ENCODE data around the gene DBX1. TPM values are rescaled to one million over a fixed set of nuclear protein-coding genes. Genes with fewer than 3 reads are reported as not detected.

DBX1 gene
- total and polyA plus RNA-seq, 10 of the 15 experiments (the other 5 are each of a cell fraction or from before 2014, with no cell fraction given) = not detected

DNA sequence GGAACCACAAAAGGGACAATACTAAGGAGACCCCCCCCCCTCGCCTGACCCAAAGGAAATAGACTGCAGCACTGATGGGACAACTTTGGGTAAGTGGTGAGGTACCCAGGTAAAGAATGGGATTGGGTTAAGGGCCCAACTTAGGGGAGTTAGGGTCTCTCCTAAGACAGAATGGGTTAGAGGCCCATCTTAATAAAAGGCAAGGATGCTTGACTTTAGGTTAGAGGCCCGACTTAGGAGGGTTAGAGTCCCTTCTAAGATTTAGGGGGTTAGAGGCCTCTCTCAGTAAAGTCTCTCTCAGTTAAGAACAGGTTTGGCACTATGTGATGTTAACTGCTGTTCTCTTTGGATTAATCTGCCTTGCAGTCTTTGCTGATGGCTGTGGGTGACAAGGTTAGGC is 41.0 kb upstream of the DBX1 start:
- ATAC-seq (no peak), FAIRE-seq (no peak), DNase-seq (ENCODE audit: low read depth, low spot score) (no peak)
- H3K4me1 ChIP-seq (ENCODE audit: control insufficient read depth, insufficient read depth, low read length) = no peaks in the 10 kb centered on the region; the same call in 1 of the 2 replicates
- no peak overlapping the region for H3K9ac ChIP-seq (ENCODE audit: control insufficient read depth, insufficient read depth, low read length)
- ChIA-PET CTCF (no interaction called here), SMC1A (ENCODE audit: uncharacterized antibody, unreplicated experiment) (no interaction called here), POLR2A (no interaction called here), RAD21 (ENCODE audit: unreplicated experiment) (no interaction called here)
- TF ChIP-seq RFX5 (IDR thresholded peaks at IDR 0.05; ENCODE audit: low read depth, low read length) (no peak), HDGF (IDR thresholded peaks at IDR 0.05) (no peak), NRF1 (conservative IDR thresholded peaks at IDR 0.05; ENCODE audit: low read depth, low read length) (no peak), TARDBP (IDR thresholded peaks at IDR 0.05; ENCODE audit: borderline replicate concordance) (no peak), ZSCAN29 (IDR thresholded peaks at IDR 0.05) (no peak), ATF7 (IDR thresholded peaks at IDR 0.05; ENCODE audit: low read depth) (no peak), MTA3 (IDR thresholded peaks at IDR 0.05; ENCODE audit: borderline replicate concordance, low read length) (no peak), PAX8 (IDR thresholded peaks at IDR 0.05) (no peak), BRCA1 (IDR thresholded peaks at IDR 0.05; ENCODE audit: low read depth, low read length) (no peak), CREM (IDR thresholded peaks at IDR 0.05; ENCODE audit: low read depth) (no peak), SIN3A (IDR thresholded peaks at IDR 0.05; ENCODE audit: low read depth, low read length) (no peak), SREBF1 (IDR thresholded peaks at IDR 0.05; ENCODE audit: low read length) (no peak), TAF1 (IDR thresholded peaks at IDR 0.05; ENCODE audit: borderline replicate concordance, low read depth, low read length) (no peak)
- TF ChIP-seq, protein P1, sequence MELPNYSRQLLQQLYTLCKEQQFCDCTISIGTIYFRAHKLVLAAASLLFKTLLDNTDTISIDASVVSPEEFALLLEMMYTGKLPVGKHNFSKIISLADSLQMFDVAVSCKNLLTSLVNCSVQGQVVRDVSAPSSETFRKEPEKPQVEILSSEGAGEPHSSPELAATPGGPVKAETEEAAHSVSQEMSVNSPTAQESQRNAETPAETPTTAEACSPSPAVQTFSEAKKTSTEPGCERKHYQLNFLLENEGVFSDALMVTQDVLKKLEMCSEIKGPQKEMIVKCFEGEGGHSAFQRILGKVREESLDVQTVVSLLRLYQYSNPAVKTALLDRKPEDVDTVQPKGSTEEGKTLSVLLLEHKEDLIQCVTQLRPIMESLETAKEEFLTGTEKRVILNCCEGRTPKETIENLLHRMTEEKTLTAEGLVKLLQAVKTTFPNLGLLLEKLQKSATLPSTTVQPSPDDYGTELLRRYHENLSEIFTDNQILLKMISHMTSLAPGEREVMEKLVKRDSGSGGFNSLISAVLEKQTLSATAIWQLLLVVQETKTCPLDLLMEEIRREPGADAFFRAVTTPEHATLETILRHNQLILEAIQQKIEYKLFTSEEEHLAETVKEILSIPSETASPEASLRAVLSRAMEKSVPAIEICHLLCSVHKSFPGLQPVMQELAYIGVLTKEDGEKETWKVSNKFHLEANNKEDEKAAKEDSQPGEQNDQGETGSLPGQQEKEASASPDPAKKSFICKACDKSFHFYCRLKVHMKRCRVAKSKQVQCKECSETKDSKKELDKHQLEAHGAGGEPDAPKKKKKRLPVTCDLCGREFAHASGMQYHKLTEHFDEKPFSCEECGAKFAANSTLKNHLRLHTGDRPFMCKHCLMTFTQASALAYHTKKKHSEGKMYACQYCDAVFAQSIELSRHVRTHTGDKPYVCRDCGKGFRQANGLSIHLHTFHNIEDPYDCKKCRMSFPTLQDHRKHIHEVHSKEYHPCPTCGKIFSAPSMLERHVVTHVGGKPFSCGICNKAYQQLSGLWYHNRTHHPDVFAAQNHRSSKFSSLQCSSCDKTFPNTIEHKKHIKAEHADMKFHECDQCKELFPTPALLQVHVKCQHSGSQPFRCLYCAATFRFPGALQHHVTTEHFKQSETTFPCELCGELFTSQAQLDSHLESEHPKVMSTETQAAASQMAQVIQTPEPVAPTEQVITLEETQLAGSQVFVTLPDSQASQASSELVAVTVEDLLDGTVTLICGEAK (IDR thresholded peaks at IDR 0.05; ENCODE audit: borderline replicate concordance) = no peak
- TF ChIP-seq, protein P2, sequence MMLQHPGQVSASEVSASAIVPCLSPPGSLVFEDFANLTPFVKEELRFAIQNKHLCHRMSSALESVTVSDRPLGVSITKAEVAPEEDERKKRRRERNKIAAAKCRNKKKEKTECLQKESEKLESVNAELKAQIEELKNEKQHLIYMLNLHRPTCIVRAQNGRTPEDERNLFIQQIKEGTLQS (IDR thresholded peaks at IDR 0.05; ENCODE audit: borderline replicate concordance, extremely low read depth, low read depth, low read length) = no peak
- TF ChIP-seq, protein P3, sequence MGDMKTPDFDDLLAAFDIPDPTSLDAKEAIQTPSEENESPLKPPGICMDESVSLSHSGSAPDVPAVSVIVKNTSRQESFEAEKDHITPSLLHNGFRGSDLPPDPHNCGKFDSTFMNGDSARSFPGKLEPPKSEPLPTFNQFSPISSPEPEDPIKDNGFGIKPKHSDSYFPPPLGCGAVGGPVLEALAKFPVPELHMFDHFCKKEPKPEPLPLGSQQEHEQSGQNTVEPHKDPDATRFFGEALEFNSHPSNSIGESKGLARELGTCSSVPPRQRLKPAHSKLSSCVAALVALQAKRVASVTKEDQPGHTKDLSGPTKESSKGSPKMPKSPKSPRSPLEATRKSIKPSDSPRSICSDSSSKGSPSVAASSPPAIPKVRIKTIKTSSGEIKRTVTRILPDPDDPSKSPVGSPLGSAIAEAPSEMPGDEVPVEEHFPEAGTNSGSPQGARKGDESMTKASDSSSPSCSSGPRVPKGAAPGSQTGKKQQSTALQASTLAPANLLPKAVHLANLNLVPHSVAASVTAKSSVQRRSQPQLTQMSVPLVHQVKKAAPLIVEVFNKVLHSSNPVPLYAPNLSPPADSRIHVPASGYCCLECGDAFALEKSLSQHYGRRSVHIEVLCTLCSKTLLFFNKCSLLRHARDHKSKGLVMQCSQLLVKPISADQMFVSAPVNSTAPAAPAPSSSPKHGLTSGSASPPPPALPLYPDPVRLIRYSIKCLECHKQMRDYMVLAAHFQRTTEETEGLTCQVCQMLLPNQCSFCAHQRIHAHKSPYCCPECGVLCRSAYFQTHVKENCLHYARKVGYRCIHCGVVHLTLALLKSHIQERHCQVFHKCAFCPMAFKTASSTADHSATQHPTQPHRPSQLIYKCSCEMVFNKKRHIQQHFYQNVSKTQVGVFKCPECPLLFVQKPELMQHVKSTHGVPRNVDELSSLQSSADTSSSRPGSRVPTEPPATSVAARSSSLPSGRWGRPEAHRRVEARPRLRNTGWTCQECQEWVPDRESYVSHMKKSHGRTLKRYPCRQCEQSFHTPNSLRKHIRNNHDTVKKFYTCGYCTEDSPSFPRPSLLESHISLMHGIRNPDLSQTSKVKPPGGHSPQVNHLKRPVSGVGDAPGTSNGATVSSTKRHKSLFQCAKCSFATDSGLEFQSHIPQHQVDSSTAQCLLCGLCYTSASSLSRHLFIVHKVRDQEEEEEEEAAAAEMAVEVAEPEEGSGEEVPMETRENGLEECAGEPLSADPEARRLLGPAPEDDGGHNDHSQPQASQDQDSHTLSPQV (IDR thresholded peaks at IDR 0.05) = no peak
- WGBS (ENCODE audit: insufficient coverage, insufficient replicate concordance, low lambda C conversion rate, missing lambda C conversion rate) = 0% methylated on average over 2 of the region's 2 CpGs
- no peak overlapping the region for H2AFZ ChIP-seq (ENCODE audit: control insufficient read depth, low read depth, low read length)
- no peaks in the 10 kb centered on the region for H3K9me3 ChIP-seq (replicated peaks; ENCODE audit: control insufficient read depth, insufficient read depth, low read length)
- no peak overlapping the region for H3K4me2 ChIP-seq (ENCODE audit: control insufficient read depth, insufficient read depth)
- no peaks in the 10 kb centered on the region for H3K27me3 ChIP-seq (replicated peaks in 1 of 2; ENCODE audit: control insufficient read depth in 2 of 2, insufficient read depth in 2 of 2, low read length in 1 of 2)
- in situ Hi-C loops (cut with MboI) (no loop called here), intact Hi-C loops (cut with micrococcal nuclease; ENCODE audit: unreplicated experiment) (no loop called here)
- no peaks in the 10 kb centered on the region for H4K20me1 ChIP-seq (ENCODE audit: control insufficient read depth, insufficient read depth)
- H3K79me2 ChIP-seq (ENCODE audit: control insufficient read depth, insufficient read depth, low read length) = no peaks in the 10 kb centered on the region
- H3K27ac ChIP-seq (ENCODE audit: control insufficient read depth, insufficient read depth) = no peak overlapping the region
- H3K36me3 ChIP-seq (ENCODE audit: control insufficient read depth in 2 of 2, insufficient read depth in 2 of 2, low read length in 1 of 2) = no peaks in the 10 kb centered on the region
- no peak overlapping the region for H3K4me3 ChIP-seq
- BruUV-seq (replicated peaks) = no TSS peak
